NCI-H1048 (cell line): Measurements from ENCODE around the gene TNFAIP6.
"Not testable (repeated sequence)": the region's sequence is repeated elsewhere in the genome, so short reads cannot be mapped to it uniquely, and the experiment has no call there.

Source experiments
- DNase-seq: peaks from one replicate; lab custom pipeline; 2025; lab: John Stamatoyannopoulos, UW

Gene TNFAIP6, protein sequence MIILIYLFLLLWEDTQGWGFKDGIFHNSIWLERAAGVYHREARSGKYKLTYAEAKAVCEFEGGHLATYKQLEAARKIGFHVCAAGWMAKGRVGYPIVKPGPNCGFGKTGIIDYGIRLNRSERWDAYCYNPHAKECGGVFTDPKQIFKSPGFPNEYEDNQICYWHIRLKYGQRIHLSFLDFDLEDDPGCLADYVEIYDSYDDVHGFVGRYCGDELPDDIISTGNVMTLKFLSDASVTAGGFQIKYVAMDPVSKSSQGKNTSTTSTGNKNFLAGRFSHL

DNA sequence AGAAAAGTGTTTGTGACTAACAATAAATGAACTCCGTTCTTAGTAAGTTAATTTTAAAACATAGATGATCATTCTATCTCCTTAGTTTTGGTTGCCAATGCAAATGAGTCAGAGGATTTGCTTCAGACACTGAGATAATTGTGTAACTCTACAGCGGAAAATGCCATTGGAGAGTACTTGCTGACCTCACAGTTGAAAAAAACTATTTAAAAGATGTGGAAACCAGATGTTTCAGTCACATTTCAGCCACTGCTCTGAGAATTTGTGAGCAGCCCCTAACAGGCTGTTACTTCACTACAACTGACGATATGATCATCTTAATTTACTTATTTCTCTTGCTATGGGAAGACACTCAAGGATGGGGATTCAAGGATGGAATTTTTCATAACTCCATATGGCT is at the start of gene TNFAIP6:
Gene TNFAIP6 (plus strand): TSS at position 234 of the 400 bp plus-strand sequence. CDS start 75 bp downstream, at position 309.
- DNase-seq, result no peak

DNA sequence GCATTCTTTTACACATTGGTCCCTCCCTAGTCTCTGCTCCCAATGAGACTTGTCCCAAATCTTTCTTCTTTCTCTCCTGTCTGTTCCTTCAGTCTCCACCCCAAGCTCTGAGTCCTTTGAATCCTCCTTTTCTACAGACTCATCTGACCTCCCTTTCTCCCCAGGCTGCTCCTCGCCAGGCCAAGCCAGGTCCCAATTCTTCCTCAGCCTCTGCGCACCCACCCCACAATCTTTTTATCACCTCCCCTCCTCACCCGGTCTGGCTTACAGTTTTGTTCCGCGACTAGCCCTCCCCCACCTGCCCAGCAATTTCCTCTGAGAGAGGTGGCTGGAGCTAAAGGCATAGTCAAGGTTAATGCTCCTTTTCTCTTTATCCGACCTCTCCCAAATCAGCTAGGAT is 47.1 kb upstream of the TNFAIP6 start:
- not testable (repeated sequence) for DNase-seq

DNA sequence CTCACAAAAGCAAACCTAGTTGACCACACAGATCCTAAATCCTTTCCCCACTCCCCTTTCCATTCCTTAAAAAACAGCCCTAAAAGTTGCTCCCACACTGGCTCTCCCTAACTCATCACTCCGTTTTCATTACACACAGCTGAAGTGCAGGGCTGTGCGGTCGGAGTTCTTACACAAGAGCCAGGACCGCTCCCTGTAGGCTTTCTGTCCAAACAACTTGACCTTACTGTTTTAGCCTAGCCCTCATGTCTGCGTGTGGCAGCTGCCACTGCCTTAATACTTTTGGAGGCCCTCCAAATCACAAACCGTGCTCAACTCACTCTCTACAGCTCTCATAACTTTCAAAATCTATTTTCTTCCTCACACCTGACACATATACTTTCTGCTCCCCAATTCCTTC is 45.0 kb upstream of the TNFAIP6 start:
- not testable (repeated sequence) for DNase-seq

DNA sequence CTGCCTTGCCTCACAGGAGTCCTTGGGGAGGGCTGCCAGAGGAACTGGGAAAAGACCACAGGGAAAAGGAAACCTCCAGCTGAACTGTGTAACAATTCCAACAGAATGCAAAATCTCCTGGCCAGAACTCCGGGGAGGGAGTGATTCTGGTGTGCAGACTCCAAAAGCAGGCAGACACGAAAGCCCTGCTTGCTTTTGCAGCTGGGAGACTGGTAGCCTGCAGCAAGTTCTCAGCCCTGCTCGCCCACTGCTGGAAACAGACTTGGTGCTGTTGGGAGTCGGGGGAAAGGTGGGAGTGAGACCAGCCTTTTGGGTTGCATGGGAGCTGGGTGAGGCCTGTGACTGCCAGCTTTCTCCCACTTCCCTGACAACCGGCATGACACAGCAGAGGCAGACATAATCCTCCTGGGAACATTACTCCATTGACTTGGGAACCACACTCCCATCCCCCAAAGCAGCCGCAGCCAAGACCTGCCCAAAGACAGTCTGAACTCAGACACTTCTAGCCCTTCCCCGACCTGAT is 42.0 kb upstream of the TNFAIP6 start:
- DNase-seq, result no peak

DNA sequence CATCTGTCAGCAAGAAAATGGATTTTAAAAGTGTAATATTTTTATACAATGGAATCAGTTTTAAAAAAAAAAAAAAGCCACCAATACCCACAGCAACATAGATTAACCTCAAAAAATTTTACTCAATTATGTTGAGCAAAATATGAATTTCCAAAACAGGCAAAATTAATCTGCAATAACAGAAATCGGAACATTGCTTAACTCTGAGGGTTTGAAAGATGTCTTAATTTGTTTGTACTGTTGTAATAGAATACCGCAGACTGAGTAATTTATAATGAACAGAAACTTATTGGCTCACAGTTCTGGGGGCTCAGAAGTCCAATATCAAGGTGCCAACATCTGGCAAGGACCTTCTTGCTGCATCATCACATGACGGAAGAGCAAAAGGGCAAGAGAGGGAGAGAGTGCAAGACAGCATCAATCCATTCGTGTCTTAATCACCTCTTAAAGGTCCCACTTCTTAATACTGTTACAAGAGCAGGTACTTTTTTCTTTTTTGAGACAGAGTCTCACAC is 31.8 kb upstream of the TNFAIP6 start:
- no peak for DNase-seq

DNA sequence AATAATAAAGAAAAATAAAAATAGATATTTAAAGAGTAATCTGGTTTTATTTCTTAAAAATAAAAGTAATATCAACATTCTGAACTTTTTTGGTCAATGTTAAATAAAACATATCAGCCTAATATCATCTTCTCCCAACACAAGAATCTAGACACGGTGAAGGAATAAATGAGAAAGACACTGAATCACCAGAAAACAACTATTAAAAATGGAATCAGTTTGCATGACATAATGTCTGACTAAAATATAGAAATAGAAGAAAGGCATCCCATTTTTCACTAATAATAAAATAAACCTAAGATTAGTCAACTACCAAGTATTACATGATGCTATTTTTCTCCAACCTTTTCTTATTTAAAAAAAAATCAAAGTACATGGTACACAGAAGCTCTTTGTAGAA is 30.8 kb upstream of the TNFAIP6 start:
- no peak for DNase-seq

DNA sequence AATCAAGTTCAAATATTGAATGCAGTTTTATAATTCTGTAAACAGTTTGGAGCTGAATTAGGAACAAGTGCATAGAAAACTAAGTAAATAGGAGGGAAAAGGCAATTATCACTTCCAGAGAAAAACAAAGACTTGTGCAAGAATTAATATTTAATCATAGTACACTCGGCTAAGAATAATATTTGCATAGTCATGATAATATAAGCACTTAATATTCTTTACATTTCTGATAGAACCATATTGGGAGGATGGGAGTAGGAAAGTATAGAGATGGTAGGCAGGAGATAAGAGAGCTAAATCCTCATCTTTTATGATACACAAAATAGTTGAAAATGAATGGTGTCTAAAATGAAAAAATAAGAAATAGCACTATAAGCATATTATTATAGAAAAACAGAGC is 27.4 kb upstream of the TNFAIP6 start:
- no peak for DNase-seq

DNA sequence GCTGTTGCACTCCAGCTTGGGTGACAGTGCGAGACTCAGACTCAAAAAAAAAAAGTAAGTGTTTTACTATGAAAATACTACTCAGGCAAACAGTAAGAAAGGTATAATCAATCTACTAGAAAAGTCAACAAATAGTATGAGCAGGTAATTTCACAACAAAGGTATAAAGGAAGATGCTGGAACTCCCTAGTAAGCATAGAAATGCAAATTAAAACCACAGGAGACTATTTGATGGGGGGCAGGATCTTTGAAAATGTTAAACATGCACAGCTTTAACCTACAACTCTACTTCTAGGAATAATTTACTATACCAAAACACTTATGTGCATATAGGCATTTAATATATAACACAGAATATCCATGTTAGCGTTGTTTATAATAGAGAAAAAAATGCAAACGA is 24.3 kb upstream of the TNFAIP6 start:
- no peak for DNase-seq

DNA sequence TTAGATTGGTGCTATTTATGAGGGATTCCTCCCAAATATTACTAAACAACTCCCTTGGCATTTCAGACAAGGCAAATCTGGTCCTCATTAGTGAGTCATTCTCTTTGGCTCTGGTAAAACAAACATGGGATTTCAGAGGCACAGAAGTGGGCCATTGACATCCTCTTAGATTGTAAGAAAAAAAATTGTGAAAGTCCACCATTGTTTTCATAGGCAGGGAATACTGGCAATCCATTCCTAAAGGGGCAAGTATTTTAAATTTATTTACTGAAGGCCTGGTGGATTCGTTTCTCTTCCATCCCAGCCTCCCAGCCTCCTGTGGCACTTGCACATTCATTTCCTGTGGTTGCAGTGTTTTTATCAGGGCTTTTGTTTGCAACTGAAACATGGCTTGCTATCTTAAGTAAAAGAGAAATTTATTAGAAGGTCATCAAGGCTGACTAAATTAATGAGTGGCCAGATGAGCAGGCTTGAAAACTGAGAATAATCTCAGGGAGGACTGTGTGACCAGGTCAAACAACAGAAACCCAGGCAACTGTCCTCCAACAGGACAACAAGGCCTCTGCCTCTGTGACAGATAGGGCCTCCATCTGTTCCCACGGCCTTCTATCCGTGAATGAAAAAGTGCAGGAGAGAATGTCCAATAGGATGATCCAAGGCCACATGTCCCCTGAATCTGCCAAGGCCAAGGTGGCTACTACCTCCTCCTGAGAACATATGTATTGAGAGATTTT is 23.1 kb upstream of the TNFAIP6 start:
- no peak for DNase-seq

DNA sequence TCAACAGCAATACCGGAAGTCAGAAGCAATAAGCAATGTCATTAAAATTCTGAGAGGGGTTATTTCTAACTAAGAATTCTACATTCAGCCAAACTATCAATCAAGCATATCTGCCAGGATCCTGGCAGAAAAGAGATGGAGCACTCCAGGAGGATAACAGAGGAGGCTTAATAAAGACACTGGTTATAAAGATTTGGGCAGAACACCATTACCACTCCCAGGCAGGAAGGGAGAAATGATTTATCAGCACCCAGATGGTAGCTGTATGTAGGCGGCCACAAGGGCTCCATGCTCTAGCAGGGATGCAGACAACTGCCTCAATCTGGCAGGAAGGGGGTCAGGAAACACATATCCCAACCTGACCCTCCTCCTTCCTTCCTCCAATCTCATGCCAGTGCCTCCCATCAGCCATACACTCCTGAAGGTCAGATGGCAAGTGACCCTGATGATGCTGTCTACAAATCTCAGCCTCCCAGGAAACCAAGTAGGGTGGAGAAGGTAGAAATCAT is 20.5 kb upstream of the TNFAIP6 start:
- no peak for DNase-seq

DNA sequence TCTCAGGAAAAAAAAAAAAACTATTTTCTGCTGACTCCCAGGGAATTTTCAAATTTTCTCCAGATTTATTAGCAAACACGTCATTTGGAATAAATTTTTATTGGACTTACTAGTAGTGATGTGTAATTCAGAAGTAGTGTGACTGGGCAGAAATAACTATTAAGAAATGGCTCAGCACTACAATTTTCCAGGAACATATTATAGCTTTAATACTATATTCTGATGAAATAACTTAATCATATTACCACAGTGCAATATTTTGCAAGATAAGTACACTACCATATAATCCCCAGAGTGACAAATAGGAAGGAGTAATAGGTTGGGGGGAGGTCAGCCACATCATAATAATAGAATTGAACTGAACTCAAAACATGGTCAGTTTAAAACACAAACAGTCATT is 19.7 kb upstream of the TNFAIP6 start:
- DNase-seq, result no peak

DNA sequence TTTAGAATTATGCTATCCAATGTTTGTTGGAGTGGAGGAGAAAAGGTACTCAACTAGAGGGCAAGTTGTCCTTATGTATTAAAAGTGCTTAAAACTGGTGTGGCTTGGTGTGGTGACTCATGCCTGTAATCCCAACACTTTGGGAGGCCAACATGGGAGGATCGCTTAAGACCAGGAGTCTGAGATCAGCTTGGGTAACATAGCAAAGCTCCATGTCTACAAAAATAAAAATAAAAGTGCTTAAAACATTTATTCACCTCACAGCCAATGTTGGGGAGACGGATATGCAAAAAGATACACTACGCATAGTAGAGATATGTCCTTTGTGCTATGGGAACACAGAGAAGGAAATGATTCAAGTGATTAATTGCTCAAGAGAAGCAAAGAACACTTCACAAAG is 19.3 kb upstream of the TNFAIP6 start:
- no peak for DNase-seq

DNA sequence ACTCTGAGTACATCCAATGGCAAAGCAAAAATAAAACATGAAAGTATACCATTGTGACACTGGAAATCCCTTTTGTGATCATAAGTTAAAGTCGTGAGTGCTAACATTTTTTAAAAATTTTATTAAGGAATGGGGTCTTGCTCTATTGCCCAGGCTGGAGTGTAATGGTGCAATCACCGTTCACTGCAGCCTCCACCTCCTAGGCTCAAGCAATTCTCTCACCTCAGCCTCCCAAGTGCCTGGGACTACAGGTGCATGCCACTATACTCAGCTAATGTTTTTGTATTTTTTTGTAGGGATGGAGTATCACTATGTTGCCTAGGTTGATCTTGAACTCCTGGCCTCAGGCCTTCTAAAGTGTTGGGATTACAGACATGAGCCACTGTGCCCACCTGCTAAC is 14.3 kb upstream of the TNFAIP6 start:
- DNase-seq, result no peak

DNA sequence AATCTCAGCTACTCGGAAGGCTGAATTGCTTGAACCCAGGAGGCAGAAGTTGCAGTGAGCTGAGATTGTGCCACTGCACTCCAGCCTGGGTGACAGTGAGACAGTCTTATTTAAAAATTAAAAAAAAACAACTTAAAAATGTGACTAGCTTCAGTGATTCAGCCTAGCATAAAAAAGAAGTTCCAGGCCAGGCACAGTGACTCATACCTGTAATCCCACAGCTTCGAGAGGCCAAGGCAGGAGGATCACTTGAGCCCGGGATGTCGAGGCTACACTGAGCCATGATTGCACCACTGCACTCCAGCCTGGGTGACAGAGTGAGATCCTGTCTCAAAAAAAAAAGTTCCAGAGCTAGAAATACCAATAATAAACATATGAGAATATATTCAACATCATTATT is 13.2 kb upstream of the TNFAIP6 start:
- DNase-seq, result not testable (repeated sequence)

DNA sequence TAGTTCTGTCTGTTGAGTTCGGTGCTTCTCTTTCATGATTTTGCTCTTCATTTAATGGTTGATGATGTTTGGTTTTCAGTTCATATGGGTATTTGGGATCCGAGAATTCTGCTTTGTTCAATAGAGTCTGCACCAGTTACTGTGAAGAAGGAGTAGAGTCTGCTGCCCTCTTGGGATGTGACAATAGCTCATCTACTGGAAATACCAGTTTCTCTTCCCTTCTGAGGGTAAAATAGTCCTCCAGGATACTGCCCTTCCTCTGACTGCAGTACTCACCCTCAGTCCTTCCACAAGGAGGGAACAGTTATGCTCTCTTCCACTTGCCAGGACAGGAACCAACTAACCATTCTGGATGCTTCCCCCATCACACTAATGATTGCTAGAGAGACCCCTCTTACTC is 12.5 kb upstream of the TNFAIP6 start:
- DNase-seq, result no peak

DNA sequence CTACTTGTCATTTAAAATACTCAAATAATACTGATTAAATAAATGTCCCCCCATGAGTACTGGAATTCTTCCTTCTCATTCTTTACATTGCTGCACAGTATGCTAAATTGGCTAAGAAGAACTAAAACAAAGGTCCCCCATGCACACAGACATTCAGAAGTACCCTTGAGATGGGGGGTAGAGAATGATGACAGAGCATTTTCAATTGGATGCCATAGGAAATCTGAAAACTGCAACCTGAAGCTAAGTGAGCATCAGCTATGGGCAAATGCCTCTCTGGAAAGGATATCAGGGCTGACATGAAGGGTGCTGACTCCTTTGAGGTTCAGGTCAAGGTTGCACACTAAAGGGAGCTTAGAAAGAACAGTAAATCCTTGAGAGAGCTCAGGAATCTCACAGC is 10.1 kb upstream of the TNFAIP6 start:
- DNase-seq, result no peak

DNA sequence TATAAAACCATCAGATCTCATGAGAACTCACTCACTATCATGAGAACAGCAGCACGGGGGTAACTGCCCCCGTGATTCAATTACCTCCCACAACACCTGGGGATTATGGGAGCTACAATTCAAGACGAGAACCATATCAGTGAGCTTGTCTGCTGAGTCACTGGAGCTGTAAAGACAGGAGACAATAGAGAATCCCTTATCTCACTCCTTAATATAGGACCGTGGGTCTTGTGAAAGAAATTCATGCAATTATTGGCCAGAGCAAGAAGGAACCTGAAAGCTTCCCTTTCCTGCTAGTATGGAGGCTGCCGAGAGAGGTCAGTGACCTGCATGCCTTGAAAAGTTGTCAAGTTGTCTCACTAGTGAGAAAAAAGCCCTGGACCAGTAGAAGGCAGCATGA is 9.5 kb upstream of the TNFAIP6 start:
- no peak for DNase-seq

DNA sequence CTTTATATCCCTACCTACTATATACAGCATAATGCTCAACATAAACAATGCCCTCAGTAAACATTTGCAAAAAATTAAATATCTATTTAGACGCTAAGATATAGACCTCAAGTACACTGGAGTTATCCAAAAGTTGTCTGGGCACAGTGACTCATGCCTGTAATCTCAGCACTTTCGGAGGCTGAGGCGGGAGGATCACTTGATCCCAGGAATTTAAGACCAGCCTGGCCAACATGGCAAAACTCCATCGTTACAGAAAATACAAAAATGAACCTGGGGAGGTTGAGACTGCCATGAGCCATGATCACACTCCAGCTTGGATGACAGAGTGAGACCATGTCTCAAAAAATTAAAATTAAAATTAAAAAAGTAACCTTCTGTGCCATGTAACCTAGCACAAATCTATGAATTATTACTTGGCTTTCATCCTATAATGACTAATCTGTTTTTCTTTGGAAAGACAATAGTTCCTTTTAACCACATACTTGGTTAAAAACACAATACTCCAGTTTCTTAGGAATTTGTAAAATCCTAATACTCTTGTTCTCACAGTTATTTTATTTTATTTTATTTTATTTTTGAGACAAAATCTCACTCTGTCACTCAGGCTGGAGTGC is 6.7 kb upstream of the TNFAIP6 start:
- no peak for DNase-seq

DNA sequence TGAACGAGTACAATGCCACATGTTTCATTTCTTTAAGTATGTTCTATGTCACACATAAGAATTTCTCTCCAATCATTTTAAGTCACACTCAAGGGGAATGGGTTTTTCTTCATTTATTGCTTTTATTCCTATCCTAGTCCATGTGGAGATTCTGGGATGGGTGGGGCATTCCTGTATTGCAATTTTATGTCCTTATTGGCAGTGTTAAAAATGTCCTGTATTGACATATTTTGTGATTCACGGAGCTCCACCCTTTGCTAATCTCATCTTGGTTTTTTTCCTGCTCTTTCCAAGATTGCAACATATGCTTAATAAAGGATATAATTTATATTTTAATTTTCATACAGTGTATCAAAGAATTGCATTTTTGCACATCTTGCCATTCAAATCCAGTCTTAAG is 3.4 kb upstream of the TNFAIP6 start:
- DNase-seq, result no peak

DNA sequence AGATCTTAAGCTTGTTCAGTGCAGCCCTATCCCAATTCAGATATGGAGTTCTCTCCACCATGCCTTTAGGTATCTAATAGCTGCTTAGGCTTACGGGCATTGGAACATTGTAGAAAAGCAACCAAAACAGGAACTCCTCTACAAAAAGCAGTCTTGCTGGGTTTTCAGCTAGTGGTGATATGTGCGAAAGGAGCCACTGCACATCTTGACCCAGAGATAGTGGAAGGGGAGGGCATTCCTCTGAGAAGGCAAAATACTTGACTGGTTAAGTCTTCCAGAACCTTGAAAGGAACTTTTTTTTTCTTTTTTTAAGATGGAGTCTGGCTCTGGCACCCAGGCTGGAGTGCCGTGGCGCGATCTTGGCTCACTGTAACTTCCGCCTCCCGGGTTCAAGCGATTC is 2.6 kb upstream of the TNFAIP6 start:
- DNase-seq, result no peak

DNA sequence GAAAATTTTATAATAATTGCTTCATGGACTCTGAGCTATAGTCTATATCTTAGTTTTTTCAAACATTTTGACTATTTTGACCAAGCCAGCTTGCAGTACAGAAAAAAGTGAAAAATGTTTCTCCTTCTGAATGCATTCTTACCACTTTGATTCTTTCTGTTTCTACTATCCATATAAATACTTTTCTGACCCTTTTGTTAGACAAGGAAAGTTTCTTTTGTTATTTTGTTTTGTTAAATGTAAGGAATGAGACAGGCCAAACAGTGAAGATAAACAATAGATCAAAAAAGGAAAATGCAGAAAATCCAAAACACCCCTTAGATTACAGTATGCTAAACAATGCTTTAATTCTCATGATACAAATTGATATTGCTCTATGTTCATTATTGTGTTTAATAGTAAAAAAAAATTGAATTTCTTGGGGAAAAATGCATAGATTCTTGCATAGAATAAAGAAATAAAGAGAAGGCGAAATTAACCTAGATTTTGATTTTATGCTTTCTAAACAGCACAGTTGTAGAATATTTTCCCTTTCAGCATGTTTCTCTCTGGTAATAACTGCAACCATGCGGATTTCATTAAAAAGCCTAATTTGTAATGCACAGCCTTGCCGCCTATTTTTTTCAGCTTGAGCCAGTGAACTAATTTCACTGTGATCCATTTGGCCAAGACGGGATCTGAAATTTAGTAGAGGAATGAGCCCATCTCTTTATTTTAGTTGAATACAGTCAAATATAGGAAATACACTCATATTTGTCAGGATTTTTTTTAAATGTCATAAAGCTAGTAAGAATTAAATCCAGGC is 976 bp downstream of the TNFAIP6 start:
- DNase-seq, result no peak
